ENCODE results near the gene IER3.
A peak's percentile ranks its signal among the peaks of the same experiment; 100 is the strongest.

Gene IER3

DNA sequence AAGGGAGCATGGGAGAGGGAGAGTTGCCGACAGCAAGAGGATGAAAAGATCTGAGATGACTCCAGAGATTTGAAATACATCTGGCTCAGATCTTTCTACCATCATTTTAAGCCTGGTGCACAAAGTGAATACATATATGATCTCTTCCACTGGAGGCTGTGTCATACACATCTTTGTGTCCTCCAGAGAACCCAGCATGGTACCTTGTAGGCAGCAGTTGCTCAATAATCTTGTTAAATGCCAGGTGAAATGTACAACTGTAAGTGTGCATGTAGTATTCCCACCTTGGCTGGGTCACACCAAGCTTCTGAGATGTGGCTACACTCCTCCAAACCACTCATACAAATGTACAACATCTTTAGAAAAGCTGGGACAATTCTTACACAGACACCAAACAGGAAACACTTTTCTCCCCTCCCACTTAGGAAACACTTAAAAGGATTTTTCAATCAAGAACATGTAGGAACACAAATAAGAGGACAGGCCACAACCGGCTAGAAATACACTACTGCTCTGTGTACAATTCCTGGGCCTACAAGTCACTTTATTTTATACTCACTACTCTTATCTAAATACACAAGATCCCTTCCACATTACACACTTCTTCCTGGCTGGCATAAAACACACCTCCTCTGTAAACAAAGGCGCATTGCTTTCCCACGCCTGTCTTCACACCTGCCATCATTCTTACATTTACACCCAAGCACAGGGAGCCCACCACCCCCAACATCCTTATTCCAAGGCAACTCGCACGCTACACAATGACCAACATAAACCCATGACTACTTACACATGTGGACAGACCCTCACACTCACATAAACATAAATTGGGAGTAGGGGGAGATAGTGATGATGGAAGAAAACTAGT, 3.8 kb upstream of the IER3 start:
- DNase-seq (ENCODE audit: low spot score), result no peak

- DNase-seq (ENCODE audit: low spot score), result no peak
Observed at GRCh38 chr6:30747300-30747687, 2.9 kb upstream of the IER3 start.

- peak; percentile 24 for DNase-seq (ENCODE audit: low spot score)
Observed at GRCh38 chr6:30743099-30744053, 971 bp downstream of the IER3 start.

DNA sequence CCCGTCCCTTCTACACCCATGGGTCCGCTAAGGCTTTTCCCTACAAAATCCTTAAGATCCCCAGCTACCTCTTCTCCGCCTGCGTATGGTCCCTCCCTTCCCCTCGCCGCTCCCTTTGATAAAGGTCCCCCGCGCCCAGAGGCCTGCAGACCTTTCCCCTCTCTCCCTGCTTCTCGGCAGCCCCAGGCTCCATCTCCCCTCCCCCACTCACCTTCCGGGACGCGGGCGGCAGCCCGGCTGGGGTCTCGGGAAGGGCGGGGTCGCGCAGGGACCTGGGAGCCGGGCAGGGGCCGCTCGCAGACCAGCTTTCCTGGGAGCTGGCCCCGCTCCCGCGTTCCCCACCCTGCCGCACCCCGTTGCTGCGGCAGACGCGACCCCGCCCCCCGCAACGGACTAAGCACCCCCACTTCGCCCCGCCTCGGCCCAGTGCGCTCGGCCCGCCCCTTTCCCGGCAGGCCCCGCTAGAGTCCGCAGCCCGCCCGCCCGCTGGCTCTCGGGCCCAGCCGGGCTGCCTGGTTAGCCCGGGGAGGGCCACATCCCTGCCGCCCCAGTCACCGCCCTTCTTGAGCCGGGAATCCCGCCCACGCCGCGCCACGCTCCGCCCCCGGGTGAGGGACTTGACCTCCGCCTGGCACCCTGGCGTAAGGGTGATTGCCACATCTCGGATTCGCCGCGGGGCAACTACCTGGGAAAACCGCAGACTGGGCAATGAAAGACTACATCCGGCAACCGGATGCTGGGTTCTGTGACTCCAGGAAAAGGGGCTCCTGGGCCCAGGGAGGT, 1.8 kb downstream of the IER3 start, which contains the start of gene FLOT1:
Gene FLOT1 (minus strand): TSS at position 372 of the 783 bp plus-strand sequence. CDS start 498 bp downstream, outside the sequence.
- DNase-seq (ENCODE audit: low spot score), result peak; percentile 94

- no peak for DNase-seq (ENCODE audit: low spot score)
Observed at GRCh38 chr6:30741789-30742315, 2.5 kb downstream of the IER3 start.

GRCh38 chr6:30741063-30741779, 3.1 kb downstream of the IER3 start:
- DNase-seq (ENCODE audit: low spot score), result no peak

DNA sequence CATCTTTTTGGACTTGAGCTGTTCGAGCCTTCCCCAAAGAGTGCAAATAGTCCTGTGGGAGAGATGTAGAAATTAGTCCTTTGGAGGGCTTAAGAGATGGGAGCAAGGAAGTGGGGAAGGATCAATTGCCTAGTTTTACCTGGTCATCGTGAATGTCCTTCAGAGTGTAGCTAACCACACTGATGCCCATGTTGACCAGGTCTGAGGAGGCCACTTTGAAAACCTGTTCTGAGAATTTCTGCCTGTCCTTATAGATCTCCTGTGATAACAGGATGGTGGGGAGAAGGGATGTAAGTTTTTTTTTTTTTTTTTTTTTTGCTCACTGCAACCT, 3.8 kb downstream of the IER3 start:
- no peak for DNase-seq (ENCODE audit: low spot score)

DNA sequence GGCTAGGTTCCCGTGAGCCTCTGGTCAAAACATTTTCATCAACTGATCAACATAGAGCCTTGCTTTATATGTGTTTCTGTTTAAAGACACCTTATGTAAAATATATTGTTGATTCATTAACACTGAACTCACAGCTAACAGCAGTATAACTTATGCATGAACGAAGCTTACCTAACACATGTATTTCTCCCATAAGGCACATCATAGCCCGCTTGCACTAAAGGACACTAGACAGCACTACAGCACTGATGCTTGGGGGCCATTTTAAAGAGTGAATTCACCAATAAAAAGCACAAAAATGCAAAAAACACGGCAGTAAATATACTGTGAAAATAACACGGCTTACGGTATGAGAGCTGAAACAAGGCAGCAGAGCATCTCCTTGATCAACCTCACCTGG, 5.8 kb downstream of the IER3 start:
- no peak for DNase-seq (ENCODE audit: low spot score)

- DNase-seq (ENCODE audit: low spot score), result no peak
Observed at GRCh38 chr6:30735668-30736314, 8.6 kb downstream of the IER3 start.

GRCh38 chr6:30732237-30732943, 12.0 kb downstream of the IER3 start:
- no peak for DNase-seq (ENCODE audit: low spot score)

DNA sequence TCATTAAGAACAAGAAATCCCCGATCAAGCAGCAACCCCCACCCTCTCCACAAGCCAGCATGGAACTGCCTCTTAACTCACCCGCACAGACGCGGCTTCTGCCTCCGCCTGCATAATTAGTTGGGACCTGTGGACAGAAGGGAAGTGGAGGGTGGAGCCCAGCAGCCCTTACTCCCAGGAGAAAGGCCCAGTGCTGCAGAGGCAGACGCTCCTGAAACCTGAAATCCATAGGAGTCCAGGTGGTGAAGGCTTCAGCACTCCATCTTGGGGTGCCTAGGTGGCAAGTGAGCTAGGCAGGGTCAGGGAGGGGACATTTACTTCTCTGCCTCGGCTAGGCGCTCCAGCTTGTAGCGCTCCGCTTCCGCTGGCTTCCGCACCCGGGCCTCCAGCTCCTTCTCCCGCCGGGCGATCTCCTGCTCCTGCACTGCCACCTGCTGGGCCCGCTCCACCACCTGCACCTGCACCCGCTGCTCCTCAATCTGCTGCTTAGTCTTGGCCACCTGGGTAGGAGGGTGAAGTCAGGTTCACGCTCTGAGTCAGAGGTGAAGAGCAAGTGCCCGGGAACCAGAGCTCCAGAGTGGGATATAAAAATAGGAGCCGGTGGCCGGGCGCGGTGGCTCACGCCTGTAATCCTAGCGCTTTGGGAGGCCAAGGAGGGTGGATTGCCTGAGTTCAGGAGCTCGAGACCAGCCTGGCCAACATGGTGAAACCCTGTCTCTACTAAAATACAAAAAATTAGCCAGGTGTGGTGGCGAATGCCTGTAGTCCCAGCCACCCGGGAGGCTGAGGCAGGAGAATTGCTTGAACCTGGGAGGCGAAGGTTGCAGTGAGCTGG, 13.5 kb downstream of the IER3 start:
- DNase-seq (ENCODE audit: low spot score), result no peak

DNA sequence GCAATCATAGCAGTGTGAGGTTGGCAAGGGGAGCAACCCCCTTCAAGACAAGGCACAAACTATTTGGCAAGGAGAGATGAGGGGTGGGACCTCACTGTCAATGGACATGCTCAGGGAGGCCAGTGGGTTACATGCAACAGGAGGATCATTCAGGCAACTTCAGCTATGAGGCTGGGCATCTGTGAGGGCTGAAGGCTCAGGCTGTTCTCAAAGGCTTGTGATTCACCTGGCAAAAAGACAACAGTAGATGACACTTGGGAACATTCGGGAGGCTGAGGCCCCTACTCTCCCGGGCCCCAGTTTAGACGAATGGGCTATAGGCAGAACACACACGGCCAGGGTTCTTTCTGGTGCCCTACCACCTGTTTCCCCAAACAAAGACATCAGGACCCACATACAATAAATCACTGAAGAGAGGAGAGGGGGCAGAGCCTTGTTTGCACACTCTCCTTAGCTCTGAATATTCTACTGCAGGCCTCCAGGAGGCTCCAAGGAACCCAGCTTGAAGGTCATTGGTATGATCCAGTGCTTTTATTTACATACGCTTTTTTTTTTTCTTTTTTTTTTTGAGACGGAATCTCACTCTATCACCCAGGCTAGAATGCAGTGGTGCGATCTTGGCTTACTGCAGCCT, 16.3 kb downstream of the IER3 start:
- peak; percentile 60 for DNase-seq (ENCODE audit: low spot score)

- DNase-seq (ENCODE audit: low spot score), result no peak
Observed at GRCh38 chr6:30726506-30727413, 17.6 kb downstream of the IER3 start.

GRCh38 chr6:30725713-30726505, 18.4 kb downstream of the IER3 start:
- peak; percentile 42 for DNase-seq (ENCODE audit: low spot score)

GRCh38 chr6:30724906-30725667, 19.3 kb downstream of the IER3 start:
- no peak for DNase-seq (ENCODE audit: low spot score)

Data from hepatic stellate cell (primary cell).